ENCODE measurements around the gene PKHD1.

DNA sequence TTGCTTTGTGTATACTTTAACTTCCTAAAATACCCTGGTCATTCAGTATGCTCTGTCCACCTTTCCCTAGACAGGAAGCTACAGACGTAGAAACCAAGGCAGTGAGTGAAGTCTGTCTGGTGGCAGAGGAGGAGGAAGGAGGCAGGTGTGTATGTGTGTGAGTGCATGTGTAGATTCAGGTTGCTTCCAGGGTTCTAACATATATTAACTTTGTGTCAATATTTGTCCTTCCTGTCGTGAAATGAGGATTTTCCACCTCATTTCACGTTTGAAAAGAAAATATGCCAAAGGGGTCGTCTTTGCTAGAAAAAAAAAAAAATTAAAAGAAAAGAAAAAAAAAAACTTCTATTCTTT lies 411.5 kb downstream of the PKHD1 start:
- TF ChIP-seq CTCF (IDR thresholded peaks at IDR 0.05) (no peak), POLR2A (IDR thresholded peaks at IDR 0.05) (no peak)

Measured in body of pancreas (tissue), 4 donors.